Activated CD4-positive, alpha-beta T cell treated with anti-CD3 and anti-CD28 coated beads, Interleukin-2, amount 10 ng/mL, durations not matched to agents 24 days and 14 days (primary cell): ENCODE data around the gene NANOS1. TPM values are rescaled to one million over a fixed set of nuclear protein-coding genes. Genes with fewer than 3 reads are reported as not detected.

ENCODE experiments used
- DNase-seq: peaks from one replicate; pipeline ENCODE4 v3.0.0; 2022
- H3K27ac Mint-ChIP-seq: one replicate; pipeline ENCODE4 v1.8.0; 2022; ENCODE audit warnings: mild to moderate bottlenecking, mixed read lengths
- H3K27me3 Mint-ChIP-seq: one replicate; pipeline ENCODE4 v1.8.0; 2022; ENCODE audit warnings: mixed read lengths
- H3K36me3 Mint-ChIP-seq: one replicate; pipeline ENCODE4 v1.8.0; 2022; ENCODE audit warnings: low read depth, mild to moderate bottlenecking, mixed read lengths
- H3K4me1 Mint-ChIP-seq: one replicate; pipeline ENCODE4 v1.8.0; 2021; ENCODE audit warnings: mixed read lengths
- H3K4me3 Mint-ChIP-seq: one replicate; pipeline ENCODE4 v1.8.0; 2022; ENCODE audit warnings: mild to moderate bottlenecking, moderate library complexity, mixed read lengths
- H3K9me3 Mint-ChIP-seq: one replicate; pipeline ENCODE4 v1.8.0; 2021; ENCODE audit warnings: mixed read lengths
- intact Hi-C: fragments of 100-400 bp; cut with micrococcal nuclease; formaldehyde crosslinking; loops from one replicate; pipeline ENCODE4 v1.15.1; 2023
- total RNA-seq: library from RNA; stranded (reverse); gene quantifications from 2 replicates; pipeline ENCODE4 v1.2.3, GENCODE V29; 2022

NANOS1 gene
- total RNA-seq, 1 donor from 2014 or later = 0.44 TPM

DNA sequence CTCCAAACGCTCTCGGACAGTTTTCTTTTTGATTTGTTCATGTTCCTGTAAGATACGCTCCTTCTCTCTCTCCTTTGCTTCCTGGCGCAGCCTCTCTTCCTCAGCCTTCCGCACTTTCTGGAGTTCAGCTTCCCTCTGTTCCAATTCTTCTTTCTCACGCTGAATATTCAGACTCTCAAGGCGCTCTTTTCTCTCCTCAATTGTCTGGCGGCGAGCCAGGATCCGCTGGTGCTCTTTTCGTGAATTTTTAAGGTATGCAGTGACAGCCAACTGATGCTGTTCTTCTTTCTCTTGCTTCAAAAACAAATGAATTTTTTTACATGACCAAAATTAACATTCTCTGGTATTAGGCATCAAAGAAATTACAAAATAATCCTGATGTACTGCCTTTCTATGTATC lies 28.5 kb downstream of the NANOS1 start:
- no peaks in the 10 kb centered on the region for H3K9me3 Mint-ChIP-seq

DNA sequence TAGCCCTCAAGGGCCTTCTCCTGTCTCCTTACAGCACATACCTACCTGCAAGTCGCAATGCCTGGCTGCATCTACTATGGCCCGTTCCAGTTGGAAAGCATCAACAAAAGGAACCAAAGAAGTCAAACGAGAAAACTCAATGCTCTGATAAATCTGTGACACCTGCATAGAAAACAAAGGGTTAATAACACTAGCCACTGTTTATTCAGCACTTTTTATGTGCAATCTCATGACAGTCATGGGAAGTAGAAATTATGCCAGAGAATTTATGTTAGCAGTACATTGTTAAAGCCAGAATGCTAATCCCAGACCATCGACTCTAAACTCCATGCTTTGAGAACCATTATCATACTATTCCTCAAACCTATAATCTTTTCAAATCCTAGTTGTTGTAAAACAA lies 30.0 kb downstream of the NANOS1 start:
- intact Hi-C loops = no loop called here

More for the DNA sequence above, 28.5 kb downstream of the NANOS1 start:
- H3K27ac Mint-ChIP-seq = no peak overlapping the region
- H3K4me1 Mint-ChIP-seq = peaks cover 13% of the 10 kb centered on the region
- no peak for DNase-seq
- no peaks in the 10 kb centered on the region for H3K27me3 Mint-ChIP-seq
- intact Hi-C loops = no loop called here
- no peak overlapping the region for H3K4me3 Mint-ChIP-seq
- peaks cover 75% of the 10 kb centered on the region for H3K36me3 Mint-ChIP-seq

DNA sequence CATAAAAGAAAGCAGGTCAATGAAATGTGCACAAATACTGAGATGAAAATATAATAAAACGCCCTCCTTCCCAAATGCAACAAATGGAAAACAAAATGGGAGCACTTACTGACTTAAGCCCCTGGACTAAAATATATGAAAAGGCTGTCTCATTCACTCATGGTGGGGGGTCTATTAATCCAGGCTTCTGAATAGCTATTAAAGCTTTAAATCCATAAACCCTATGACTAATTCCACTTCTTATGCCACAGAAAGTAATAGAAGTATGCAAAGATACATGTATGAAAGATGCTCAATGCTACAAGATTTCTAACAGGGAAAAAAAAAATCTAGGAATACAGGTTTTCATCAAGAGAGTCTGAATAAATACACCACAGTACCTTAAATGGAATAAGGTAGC lies 30.6 kb downstream of the NANOS1 start:
- Mint-ChIP-seq H3K27ac (peak overlapping the region; percentile 37), H3K36me3 (peaks cover 82% of the 10 kb centered on the region), H3K4me3 (no peak overlapping the region), H3K27me3 (no peaks in the 10 kb centered on the region), H3K9me3 (no peaks in the 10 kb centered on the region), H3K4me1 (peaks cover 20% of the 10 kb centered on the region)
- intact Hi-C loops = no loop called here
- DNase-seq = no peak

More for the DNA sequence above, 30.0 kb downstream of the NANOS1 start:
- no peak overlapping the region for H3K4me3 Mint-ChIP-seq
- no peak for DNase-seq
- no peak overlapping the region for H3K27ac Mint-ChIP-seq
- H3K36me3 Mint-ChIP-seq = peaks cover 81% of the 10 kb centered on the region
- H3K9me3 Mint-ChIP-seq = no peaks in the 10 kb centered on the region
- peaks cover 17% of the 10 kb centered on the region for H3K4me1 Mint-ChIP-seq
- H3K27me3 Mint-ChIP-seq = no peaks in the 10 kb centered on the region

DNA sequence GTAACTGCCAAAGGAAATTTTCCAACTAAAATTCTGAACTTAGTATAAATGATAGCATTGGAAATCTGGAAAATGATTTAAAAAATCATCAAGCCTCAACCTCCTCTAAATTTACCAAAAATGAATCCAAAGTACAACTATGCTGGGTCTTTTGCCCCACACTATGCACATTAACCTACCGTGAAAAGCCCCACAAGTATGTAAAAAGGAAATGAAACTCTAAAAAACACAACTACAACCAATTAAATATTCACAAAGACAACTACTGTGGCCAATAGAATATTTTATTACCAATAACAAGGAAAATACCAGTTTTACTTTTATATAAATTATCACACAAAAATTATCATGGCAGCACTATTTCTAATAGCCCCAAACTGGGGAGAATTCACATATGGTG lies 31.8 kb downstream of the NANOS1 start:
- no peaks in the 10 kb centered on the region for H3K9me3 Mint-ChIP-seq
- H3K4me1 Mint-ChIP-seq = peaks cover 25% of the 10 kb centered on the region
- no peaks in the 10 kb centered on the region for H3K27me3 Mint-ChIP-seq
- intact Hi-C loops = no loop called here
- no peak overlapping the region for H3K27ac Mint-ChIP-seq
- H3K36me3 Mint-ChIP-seq = peaks cover 82% of the 10 kb centered on the region
- no peak for DNase-seq
- no peak overlapping the region for H3K4me3 Mint-ChIP-seq

DNA sequence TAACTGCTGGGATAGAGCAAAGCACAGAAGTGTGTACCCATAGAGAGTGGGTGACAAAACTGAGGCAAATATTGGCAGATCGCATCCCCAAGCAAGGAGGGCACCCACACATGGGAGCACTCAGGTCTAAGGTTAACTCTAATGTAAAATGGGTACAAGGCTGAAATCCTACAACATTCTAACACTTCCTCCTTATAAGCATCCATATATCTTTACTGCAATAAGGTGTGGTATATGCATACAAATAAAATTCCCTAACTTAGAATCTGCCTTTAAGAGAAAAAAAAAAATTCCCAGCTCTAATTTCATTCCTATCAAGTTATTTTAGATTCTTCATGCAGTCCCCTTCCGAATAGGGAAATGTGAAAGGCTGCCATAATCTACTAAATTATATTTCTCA lies 32.4 kb downstream of the NANOS1 start:
- H3K27ac Mint-ChIP-seq = no peak overlapping the region
- no peak for DNase-seq
- no peaks in the 10 kb centered on the region for H3K9me3 Mint-ChIP-seq
- no peak overlapping the region for H3K4me3 Mint-ChIP-seq
- H3K27me3 Mint-ChIP-seq = no peaks in the 10 kb centered on the region
- H3K36me3 Mint-ChIP-seq = peaks cover 82% of the 10 kb centered on the region
- H3K4me1 Mint-ChIP-seq = peaks cover 25% of the 10 kb centered on the region
- intact Hi-C loops = no loop called here

DNA sequence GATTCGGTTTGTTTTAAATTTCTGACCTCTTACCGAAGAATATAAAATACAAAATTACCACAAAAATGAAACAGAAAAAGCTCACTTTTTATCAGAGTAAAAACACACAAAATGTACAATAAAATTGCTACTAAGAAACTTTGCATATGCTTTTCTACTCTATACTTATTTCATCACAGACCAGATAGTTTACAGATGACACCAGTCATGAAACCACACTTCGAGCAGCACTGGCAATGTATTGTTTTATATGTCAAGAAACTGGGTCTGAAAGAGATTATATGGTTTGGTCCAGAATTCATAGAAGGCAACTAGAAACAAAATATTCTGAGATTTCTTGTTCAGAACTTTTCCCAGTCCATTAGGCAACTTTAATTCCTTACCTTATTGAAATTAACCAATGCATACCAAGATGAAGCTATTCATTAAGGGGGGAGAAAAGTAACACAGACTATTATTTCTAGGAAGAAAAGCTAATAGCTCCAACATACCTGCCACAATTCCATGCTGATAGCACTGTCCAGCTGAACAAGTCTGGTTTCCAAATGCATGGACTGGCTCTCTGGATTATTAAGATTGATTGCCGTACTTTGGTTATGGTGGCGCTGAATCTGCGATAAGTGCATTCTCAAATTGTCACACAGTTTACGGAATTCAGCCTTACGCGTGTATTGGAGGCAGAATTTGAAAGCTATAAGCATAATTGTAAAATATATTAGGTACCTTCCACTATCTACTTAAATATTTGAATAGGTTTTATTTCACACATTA lies 41.1 kb downstream of the NANOS1 start:
- no peaks in the 10 kb centered on the region for H3K9me3 Mint-ChIP-seq
- peak overlapping the region; percentile 65 for H3K27ac Mint-ChIP-seq
- H3K4me3 Mint-ChIP-seq = no peak overlapping the region
- intact Hi-C loops = loop anchor here (1.0 kb wide), 1 partner anchor 10 kb away; the partner anchor contains the start of gene EIF3A
- DNase-seq = no peak
- H3K4me1 Mint-ChIP-seq = peaks cover 30% of the 10 kb centered on the region
- H3K27me3 Mint-ChIP-seq = no peaks in the 10 kb centered on the region
- H3K36me3 Mint-ChIP-seq = peaks cover 77% of the 10 kb centered on the region

DNA sequence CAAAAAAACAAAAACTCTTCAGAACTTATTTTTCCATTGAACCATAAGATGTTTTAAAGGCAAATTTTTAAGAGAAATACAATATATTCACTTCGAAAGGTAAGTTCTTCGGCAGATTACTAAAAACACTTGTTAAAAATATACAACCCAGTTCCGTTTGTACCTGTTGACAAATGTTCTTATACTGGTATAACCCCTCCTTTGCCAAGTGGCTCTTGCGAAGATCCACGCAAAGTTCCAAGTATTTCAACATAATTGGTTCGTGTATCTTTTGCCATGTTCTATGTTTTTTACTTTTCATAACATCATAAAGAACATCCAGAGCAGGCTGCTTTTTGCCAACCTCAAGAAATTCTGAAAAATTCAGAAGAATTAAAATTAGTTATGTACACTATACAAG lies 44.1 kb downstream of the NANOS1 start:
- Mint-ChIP-seq H3K27me3 (no peaks in the 10 kb centered on the region), H3K9me3 (no peaks in the 10 kb centered on the region), H3K4me3 (no peak overlapping the region), H3K4me1 (peaks cover 38% of the 10 kb centered on the region), H3K36me3 (peaks cover 68% of the 10 kb centered on the region), H3K27ac (no peak overlapping the region)
- intact Hi-C loops = no loop called here
- DNase-seq = no peak

DNA sequence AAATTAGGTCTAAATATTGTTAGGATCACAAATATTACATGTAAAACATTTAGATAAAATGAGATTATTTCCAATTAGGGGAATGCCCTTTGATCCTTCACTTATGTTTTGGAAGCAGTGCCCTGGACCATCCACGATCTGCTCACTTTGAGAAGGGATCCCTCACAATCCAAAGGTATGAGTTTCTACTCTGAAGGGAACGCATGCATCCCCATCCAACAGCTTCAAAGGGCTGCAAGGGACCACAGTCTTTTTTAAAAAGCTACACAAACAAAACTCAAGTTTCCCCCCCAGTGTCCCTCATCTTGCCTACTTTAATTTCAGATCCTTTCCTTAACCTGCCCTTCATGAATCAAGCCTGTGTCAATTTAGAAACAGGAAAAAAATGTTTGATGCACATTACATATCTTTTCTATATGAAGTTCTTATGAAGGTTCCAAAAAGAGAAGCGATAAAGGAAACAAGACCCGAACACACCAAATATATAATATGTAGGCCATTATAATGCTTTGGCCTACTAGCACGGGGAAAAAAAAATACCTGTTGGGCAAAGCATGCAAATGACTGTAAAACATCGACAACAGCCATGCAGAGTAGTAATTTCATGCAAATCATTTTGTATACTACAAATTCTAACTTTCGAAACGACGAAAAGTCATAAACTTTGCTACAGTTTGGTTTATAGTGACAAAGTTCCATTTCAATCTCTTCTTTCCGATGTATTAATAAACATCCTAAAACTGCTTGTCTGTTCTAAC lies 49.1 kb downstream of the NANOS1 start:
- H3K27ac Mint-ChIP-seq = peak overlapping the region; percentile 92
- H3K27me3 Mint-ChIP-seq = no peaks in the 10 kb centered on the region
- no peaks in the 10 kb centered on the region for H3K9me3 Mint-ChIP-seq
- no peak for DNase-seq
- peak overlapping the region; percentile 87 for H3K4me3 Mint-ChIP-seq
- intact Hi-C loops = no loop called here
- H3K4me1 Mint-ChIP-seq = peaks cover 34% of the 10 kb centered on the region
- H3K36me3 Mint-ChIP-seq = peaks cover 46% of the 10 kb centered on the region

DNA sequence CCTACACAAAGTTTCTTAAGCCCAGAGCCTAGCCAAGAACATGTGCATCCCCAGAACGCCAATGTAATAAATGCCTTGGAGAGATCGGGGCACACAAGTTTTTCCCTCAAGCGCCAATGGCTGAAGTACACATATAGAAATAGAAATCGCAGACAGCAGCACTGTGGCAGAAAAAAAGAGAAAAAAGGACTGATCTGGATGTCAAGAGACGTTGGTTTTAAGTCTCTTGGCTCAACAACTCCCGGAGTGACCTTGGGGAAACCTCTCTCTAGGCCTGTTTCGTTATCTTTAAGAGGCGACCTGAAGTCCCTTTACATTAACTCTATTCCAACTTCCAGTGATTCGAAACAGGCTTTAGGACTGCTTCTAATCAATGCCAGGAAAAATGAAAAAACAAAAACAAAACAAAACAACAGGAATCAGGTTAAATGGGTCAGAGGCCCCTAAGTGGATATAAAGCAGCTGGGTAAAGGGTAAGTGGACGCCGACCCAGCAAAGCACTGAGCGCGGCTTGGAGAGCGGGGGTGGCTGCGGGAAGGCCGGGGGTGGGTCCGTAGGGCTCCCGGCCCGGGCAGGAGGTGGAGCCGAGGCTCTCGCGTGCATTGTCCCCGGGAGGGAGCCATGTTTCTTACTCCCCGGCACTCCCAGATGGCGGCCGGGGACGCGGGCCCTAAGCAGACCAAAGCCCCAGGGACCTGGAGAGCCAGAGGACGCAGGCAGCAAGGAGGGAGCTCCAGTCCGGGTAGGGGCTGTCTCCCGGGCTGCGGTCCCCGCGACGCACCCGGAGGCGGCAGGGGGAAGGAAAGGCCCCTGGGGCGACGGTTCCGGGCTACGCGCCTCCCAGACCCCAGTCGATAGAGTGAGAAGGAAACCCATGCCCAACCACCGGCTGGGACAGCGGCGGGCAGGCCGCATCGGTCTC lies 50.3 kb downstream of the NANOS1 start:
- H3K4me1 Mint-ChIP-seq = peaks cover 34% of the 10 kb centered on the region
- H3K36me3 Mint-ChIP-seq = peaks cover 40% of the 10 kb centered on the region
- intact Hi-C loops = loop anchor here (1.0 to 5.0 kb wide), 10 partner anchors 10 to 572 kb away; partner anchors contain the start of genes BAG3, DENND10, PRDX3 and RGS10
- H3K9me3 Mint-ChIP-seq = no peaks in the 10 kb centered on the region
- peak overlapping the region; percentile 87 for H3K4me3 Mint-ChIP-seq
- H3K27ac Mint-ChIP-seq = peak overlapping the region; percentile 92
- no peaks in the 10 kb centered on the region for H3K27me3 Mint-ChIP-seq
- DNase-seq = peak; percentile 92

DNA sequence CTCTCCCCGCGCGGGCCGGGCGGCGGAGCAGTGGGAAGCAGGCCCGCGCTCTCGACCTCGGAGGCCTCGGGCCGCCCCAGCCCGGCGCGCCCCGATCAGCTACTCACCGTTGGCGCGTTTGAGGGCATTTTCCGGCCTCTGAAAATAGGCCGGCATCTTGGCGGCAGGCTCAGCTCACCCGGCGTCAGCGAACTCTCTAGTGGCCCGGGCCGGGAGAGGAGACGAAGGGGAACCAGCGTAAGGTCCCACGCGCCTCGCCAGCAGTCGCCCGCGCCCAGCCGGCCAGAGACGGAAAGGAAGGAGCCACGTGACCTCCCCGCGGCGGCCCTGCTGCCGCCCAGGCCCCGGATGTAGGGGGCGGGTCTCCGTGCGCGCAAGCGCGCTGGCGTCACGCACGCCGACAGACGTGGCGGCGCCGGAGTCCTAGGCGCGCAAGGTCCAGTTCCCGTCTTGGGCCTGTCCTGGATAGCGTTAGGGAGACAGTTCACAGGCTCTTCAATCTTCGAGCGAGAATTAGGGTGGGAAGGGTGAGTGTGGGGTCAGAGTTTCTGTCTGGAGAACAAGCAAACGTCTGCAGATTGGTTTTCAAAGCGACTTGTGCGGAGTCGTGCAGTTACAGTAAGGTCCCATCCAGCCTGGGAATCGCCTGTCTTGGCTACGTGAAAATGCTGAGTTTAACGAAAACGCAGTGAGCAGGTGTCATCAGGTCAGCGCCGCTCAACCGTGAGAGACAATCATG lies 51.2 kb downstream of the NANOS1 start, which contains the start of gene EIF3A:
Gene EIF3A, minus strand, starts transcription at position 297 of the 739 bp plus-strand sequence. Its CDS starts 141 bp downstream, at position 156.
- Mint-ChIP-seq H3K27ac (peak within 1 kb of the TSS; percentile 92), H3K9me3 (no peaks in the 10 kb centered on the region), H3K36me3 (peaks cover 35% of the 10 kb centered on the region), H3K4me3 (peak within 1 kb of the TSS; percentile 87), H3K4me1 (peaks cover 29% of the 10 kb centered on the region), H3K27me3 (no peaks in the 10 kb centered on the region)
- peak; percentile 99 for DNase-seq
- intact Hi-C loops = loop anchor here (1.0 to 5.0 kb wide), 10 partner anchors 10 to 572 kb away; partner anchors contain the start of genes BAG3, DENND10, PRDX3 and RGS10
